NT2/D1 (cell line): ENCODE results near the gene GPR3.

ENCODE experiments used
- SUZ12 ChIP-seq: IDR thresholded peaks from 2 replicates; pipeline ENCODE4 v1.6.1; 2011; ENCODE audit not compliant: insufficient read length, insufficient read depth; ENCODE audit errors: extremely low read depth
- YY1 ChIP-seq: IDR thresholded peaks from 2 replicates; pipeline ENCODE4 v1.6.1; 2011; ENCODE audit not compliant: insufficient read length, insufficient read depth

DNA sequence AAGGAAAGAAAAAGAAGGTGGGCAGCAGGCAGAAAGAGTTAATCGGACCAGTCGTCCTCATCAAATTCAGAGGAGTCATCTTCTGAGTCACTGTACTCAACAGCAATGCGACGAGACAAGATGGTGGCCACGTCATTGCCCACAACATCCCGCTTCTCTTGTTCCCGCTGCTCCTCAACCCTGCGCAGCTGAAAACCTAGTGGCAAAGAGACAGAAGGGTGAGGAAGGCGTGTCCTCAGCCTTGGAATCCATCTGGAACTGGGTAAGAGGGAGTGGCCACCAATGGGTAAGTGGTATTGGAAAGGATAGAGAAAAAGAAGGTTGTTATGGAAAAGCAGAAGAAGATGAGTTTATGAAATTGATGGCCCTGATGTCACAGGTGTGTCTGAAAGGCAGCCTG is 15.7 kb downstream of the GPR3 start:
- no peak for TF ChIP-seq YY1
- no peak for TF ChIP-seq SUZ12
